Measurements from ENCODE around the gene BARHL2. TPM values are rescaled to one million over a fixed set of nuclear protein-coding genes. Genes with fewer than 3 reads are reported as not detected.

BARHL2 gene
- total RNA-seq, 2 experiments from 2014 or later: not detected

- POLR2A ChIA-PET: no interaction called here
- ATAC-seq (ENCODE audit: low read depth): no peak
- H3K27me3 Mint-ChIP-seq: peaks cover 3% of the 10 kb centered on the region
- H3K36me3 Mint-ChIP-seq: no peaks in the 10 kb centered on the region
- H3K4me3 Mint-ChIP-seq: no peak overlapping the region
- no peak overlapping the region for H3K27ac Mint-ChIP-seq
- DNase-seq: no peak
- H3K9me3 Mint-ChIP-seq: peaks cover 6% of the 10 kb centered on the region
- no peaks in the 10 kb centered on the region for H3K4me1 Mint-ChIP-seq
Observed at GRCh38 chr1:90671251-90671650, 45.9 kb downstream of the BARHL2 start.

Measured in activated naive CD8-positive, alpha-beta T cell treated with anti-CD3 and anti-CD28 coated beads, Interleukin-2, amount 10 ng/mL, durations not matched to agents 7 days and 5 days (primary cell).